ENCODE data around the gene MTRFR.

DNA sequence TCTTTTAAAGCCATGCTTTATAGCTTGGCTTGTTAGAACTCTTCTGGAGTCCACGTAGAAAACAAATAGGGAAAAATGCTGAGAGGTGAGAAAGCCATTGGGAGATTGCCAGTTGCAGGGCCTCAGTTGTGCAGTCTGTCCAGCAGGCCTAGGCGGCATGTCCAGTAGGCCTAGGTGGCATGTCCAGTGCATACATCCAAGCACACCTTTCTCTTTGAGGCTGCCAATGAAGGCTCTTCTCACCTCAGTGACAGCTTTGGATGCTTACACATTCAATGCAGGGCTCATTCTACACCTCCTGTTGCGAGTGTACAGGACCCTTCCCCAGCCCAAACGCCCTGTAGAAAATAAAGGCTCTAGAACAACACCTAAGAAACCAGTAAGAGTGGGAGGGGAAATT is 25.4 kb downstream of the MTRFR start:
- no peak for TF ChIP-seq EZH2 (IDR thresholded peaks at IDR 0.05; ENCODE audit: borderline replicate concordance, low read depth, low read length, poor library complexity, severe bottlenecking)
- TF ChIP-seq, protein P1, sequence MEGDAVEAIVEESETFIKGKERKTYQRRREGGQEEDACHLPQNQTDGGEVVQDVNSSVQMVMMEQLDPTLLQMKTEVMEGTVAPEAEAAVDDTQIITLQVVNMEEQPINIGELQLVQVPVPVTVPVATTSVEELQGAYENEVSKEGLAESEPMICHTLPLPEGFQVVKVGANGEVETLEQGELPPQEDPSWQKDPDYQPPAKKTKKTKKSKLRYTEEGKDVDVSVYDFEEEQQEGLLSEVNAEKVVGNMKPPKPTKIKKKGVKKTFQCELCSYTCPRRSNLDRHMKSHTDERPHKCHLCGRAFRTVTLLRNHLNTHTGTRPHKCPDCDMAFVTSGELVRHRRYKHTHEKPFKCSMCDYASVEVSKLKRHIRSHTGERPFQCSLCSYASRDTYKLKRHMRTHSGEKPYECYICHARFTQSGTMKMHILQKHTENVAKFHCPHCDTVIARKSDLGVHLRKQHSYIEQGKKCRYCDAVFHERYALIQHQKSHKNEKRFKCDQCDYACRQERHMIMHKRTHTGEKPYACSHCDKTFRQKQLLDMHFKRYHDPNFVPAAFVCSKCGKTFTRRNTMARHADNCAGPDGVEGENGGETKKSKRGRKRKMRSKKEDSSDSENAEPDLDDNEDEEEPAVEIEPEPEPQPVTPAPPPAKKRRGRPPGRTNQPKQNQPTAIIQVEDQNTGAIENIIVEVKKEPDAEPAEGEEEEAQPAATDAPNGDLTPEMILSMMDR (conservative IDR thresholded peaks at IDR 0.05; ENCODE audit: low read depth, low read length): no peak

Measured in A673 (cell line).